Effector memory CD4-positive, alpha-beta T cell (primary cell): ENCODE data around the gene IMMP2L.

ENCODE experiments used
- DNase-seq, 3 donors: peaks; one replicate each; pipeline ENCODE4 v3.0.0-alpha.2; 2020
- H3K27ac ChIP-seq: 2 replicates; pipeline ENCODE4 v1.7.0; 2013; ENCODE audit warnings: mild to moderate bottlenecking, low read length, moderate library complexity; ENCODE audit not compliant: insufficient read depth, poor library complexity, severe bottlenecking
- H3K27me3 ChIP-seq: replicated peaks from 2 replicates; pipeline ENCODE4 v1.7.0; 2013; ENCODE audit warnings: mild to moderate bottlenecking, low read length; ENCODE audit not compliant: insufficient read depth, control insufficient read depth, poor library complexity, severe bottlenecking
- H3K36me3 ChIP-seq: 2 replicates; pipeline ENCODE4 v1.7.0; 2013; ENCODE audit warnings: mild to moderate bottlenecking, low read length, moderate library complexity; ENCODE audit not compliant: control insufficient read depth, insufficient read depth
- H3K4me1 ChIP-seq: 2 replicates; pipeline ENCODE4 v1.7.0; 2013; ENCODE audit warnings: low read length, mild to moderate bottlenecking; ENCODE audit not compliant: control insufficient read depth, insufficient read depth, poor library complexity, severe bottlenecking
- H3K4me3 ChIP-seq: 2 replicates; pipeline ENCODE4 v1.7.0; 2013; ENCODE audit warnings: low read length, low read depth, mild to moderate bottlenecking; ENCODE audit not compliant: insufficient read depth, poor library complexity, severe bottlenecking
- H3K9me3 ChIP-seq: 2 replicates; pipeline ENCODE4 v1.7.0; 2013; ENCODE audit warnings: mild to moderate bottlenecking, low read length, moderate library complexity; ENCODE audit not compliant: control insufficient read depth

The IMMP2L gene

GRCh38 chr7:111530356-111530668 is 32.0 kb downstream of the IMMP2L start:
- H3K9me3 ChIP-seq, result no peaks in the 10 kb centered on the region
- DNase-seq, result no peak
- H3K4me3 ChIP-seq, result no peak overlapping the region
- no peaks in the 10 kb centered on the region for H3K36me3 ChIP-seq
- no peaks in the 10 kb centered on the region for H3K27me3 ChIP-seq
- H3K4me1 ChIP-seq, result no peaks in the 10 kb centered on the region
- H3K27ac ChIP-seq, result no peak overlapping the region

- H3K9me3 ChIP-seq, result no peaks in the 10 kb centered on the region
- H3K4me1 ChIP-seq, result no peaks in the 10 kb centered on the region
- no peak for DNase-seq
- no peak overlapping the region for H3K27ac ChIP-seq
- no peak overlapping the region for H3K4me3 ChIP-seq
- no peaks in the 10 kb centered on the region for H3K36me3 ChIP-seq
- H3K27me3 ChIP-seq, result no peaks in the 10 kb centered on the region
These were observed 32.6 kb downstream of the IMMP2L start for GRCh38 chr7:111529507-111530355.

- H3K4me1 ChIP-seq, result no peaks in the 10 kb centered on the region
- DNase-seq, result no peak
- H3K27me3 ChIP-seq, result no peaks in the 10 kb centered on the region
- no peak overlapping the region for H3K27ac ChIP-seq
- no peaks in the 10 kb centered on the region for H3K36me3 ChIP-seq
- no peaks in the 10 kb centered on the region for H3K9me3 ChIP-seq
- no peak overlapping the region for H3K4me3 ChIP-seq
These were observed 34.0 kb downstream of the IMMP2L start for GRCh38 chr7:111528331-111528730.

- Histone ChIP-seq H3K27me3 (no peaks in the 10 kb centered on the region), H3K27ac (no peak overlapping the region), H3K4me1 (no peaks in the 10 kb centered on the region), H3K36me3 (no peaks in the 10 kb centered on the region), H3K9me3 (no peaks in the 10 kb centered on the region), H3K4me3 (no peak overlapping the region)
- no peak for DNase-seq
These were observed 34.7 kb downstream of the IMMP2L start for GRCh38 chr7:111527545-111527944.

GRCh38 chr7:111525100-111525499 is 37.2 kb downstream of the IMMP2L start:
- Histone ChIP-seq H3K36me3 (no peaks in the 10 kb centered on the region), H3K4me1 (no peaks in the 10 kb centered on the region), H3K27ac (no peak overlapping the region), H3K4me3 (no peak overlapping the region), H3K27me3 (no peaks in the 10 kb centered on the region), H3K9me3 (no peaks in the 10 kb centered on the region)
- no peak for DNase-seq

GRCh38 chr7:111521660-111522059 is 40.6 kb downstream of the IMMP2L start:
- H3K27me3 ChIP-seq, result no peaks in the 10 kb centered on the region
- H3K4me3 ChIP-seq, result no peak overlapping the region
- DNase-seq, result no peak
- no peak overlapping the region for H3K27ac ChIP-seq
- H3K4me1 ChIP-seq, result no peaks in the 10 kb centered on the region
- no peaks in the 10 kb centered on the region for H3K9me3 ChIP-seq
- H3K36me3 ChIP-seq, result peaks cover 3% of the 10 kb centered on the region

GRCh38 chr7:111518264-111518663 is 44.0 kb downstream of the IMMP2L start:
- peaks cover 3% of the 10 kb centered on the region for H3K36me3 ChIP-seq

GRCh38 chr7:111517549-111517951 is 44.7 kb downstream of the IMMP2L start:
- Histone ChIP-seq H3K27me3 (no peaks in the 10 kb centered on the region), H3K4me3 (no peak overlapping the region), H3K4me1 (no peaks in the 10 kb centered on the region), H3K27ac (no peak overlapping the region), H3K9me3 (no peaks in the 10 kb centered on the region), H3K36me3 (peaks cover 3% of the 10 kb centered on the region)
- DNase-seq, result no peak

More at GRCh38 chr7:111518264-111518663, 44.0 kb downstream of the IMMP2L start:
- Histone ChIP-seq H3K27me3 (no peaks in the 10 kb centered on the region), H3K4me3 (no peak overlapping the region), H3K4me1 (no peaks in the 10 kb centered on the region), H3K9me3 (no peaks in the 10 kb centered on the region), H3K27ac (no peak overlapping the region)
- DNase-seq, result no peak

GRCh38 chr7:111516612-111517011 is 45.7 kb downstream of the IMMP2L start:
- Histone ChIP-seq H3K36me3 (peaks cover 3% of the 10 kb centered on the region), H3K4me1 (no peaks in the 10 kb centered on the region), H3K27me3 (no peaks in the 10 kb centered on the region), H3K4me3 (no peak overlapping the region), H3K27ac (no peak overlapping the region), H3K9me3 (no peaks in the 10 kb centered on the region)
- DNase-seq, result no peak

- no peak overlapping the region for H3K27ac ChIP-seq
These were observed 48.7 kb downstream of the IMMP2L start for GRCh38 chr7:111513566-111513965.

More at GRCh38 chr7:111513566-111513965, 48.7 kb downstream of the IMMP2L start:
- H3K27me3 ChIP-seq, result no peaks in the 10 kb centered on the region
- H3K4me3 ChIP-seq, result no peak overlapping the region
- DNase-seq, result no peak
- no peaks in the 10 kb centered on the region for H3K9me3 ChIP-seq
- H3K4me1 ChIP-seq, result no peaks in the 10 kb centered on the region
- H3K36me3 ChIP-seq, result peaks cover 3% of the 10 kb centered on the region
